A673 (cell line): ENCODE data around the gene STX1A. TPM values are rescaled to one million over a fixed set of nuclear protein-coding genes. Genes with fewer than 3 reads are reported as not detected.

ENCODE experiments used
- BruUV-seq: library from RNA; stranded (reverse); fragments of 400-500 nt; replicated peaks from 2 replicates; lab custom pipeline; 2021; lab: Mats Ljungman, UMichigan
- CTCF ChIA-PET: fragments of 300-600 bp; sonication (Branson Sonifier 250); formaldehyde crosslinking; loops from one replicate; lab custom pipeline; 2022; ENCODE audit warnings: antibody characterized with exemption; lab: Charles Lee
- POLR2A ChIA-PET: fragments of 300-600 bp; sonication (Branson Sonifier 250); formaldehyde crosslinking; loops from one replicate; lab custom pipeline; 2022; ENCODE audit warnings: antibody characterized with exemption; ENCODE audit not compliant: low non-redundant PET; lab: Charles Lee
- DNase-seq: peaks from one replicate; pipeline ENCODE4 v3.0.0-alpha.2; 2015; ENCODE audit warnings: low spot score
- H3K27ac ChIP-seq: fragments of 200-600 bp; sonication (generic); 2 replicates; pipeline ENCODE4 v1.5.1; 2016; ENCODE audit warnings: mixed run types, low read depth, mild to moderate bottlenecking, mixed read lengths, antibody characterized with exemption, low read length; ENCODE audit not compliant: poor library complexity, severe bottlenecking
- H3K27me3 ChIP-seq: fragments of 200-600 bp; sonication (generic); replicated peaks from 2 replicates; pipeline ENCODE4 v1.6.1; 2017; ENCODE audit warnings: mixed run types, low read depth, mild to moderate bottlenecking, mixed read lengths, antibody characterized with exemption, low read length; ENCODE audit not compliant: insufficient read depth, poor library complexity
- H3K36me3 ChIP-seq: fragments of 200-600 bp; sonication (generic); 2 replicates; pipeline ENCODE4 v1.6.1; 2016; ENCODE audit warnings: mixed run types, mild to moderate bottlenecking, mixed read lengths, antibody characterized with exemption, low read length; ENCODE audit not compliant: insufficient read depth, poor library complexity, severe bottlenecking
- H3K4me1 ChIP-seq: fragments of 200-600 bp; sonication (generic); 2 replicates; pipeline ENCODE4 v1.6.1; 2017; ENCODE audit warnings: mixed run types, mild to moderate bottlenecking, mixed read lengths, antibody characterized with exemption, low read length; ENCODE audit not compliant: insufficient read depth, poor library complexity, severe bottlenecking
- H3K4me3 ChIP-seq: fragments of 200-600 bp; sonication (generic); 2 replicates; pipeline ENCODE4 v1.5.1; 2016; ENCODE audit warnings: low read depth, mixed run types, mild to moderate bottlenecking, mixed read lengths, low read length; ENCODE audit not compliant: poor library complexity, severe bottlenecking
- H3K9me3 ChIP-seq: fragments of 200-600 bp; sonication (generic); 2 replicates; pipeline ENCODE4 v1.6.1; 2016; ENCODE audit warnings: mixed run types, low read depth, mild to moderate bottlenecking, mixed read lengths, antibody characterized with exemption, low read length; ENCODE audit not compliant: poor library complexity, severe bottlenecking
- EZH2 ChIP-seq: fragments of 200-600 bp; sonication (generic); IDR thresholded peaks from 2 replicates; pipeline ENCODE4 v1.6.1; 2017; ENCODE audit warnings: borderline replicate concordance, low read depth, mild to moderate bottlenecking, mixed read lengths, antibody characterized with exemption, low read length; ENCODE audit not compliant: poor library complexity, severe bottlenecking
- intact Hi-C: fragments of 100-400 bp; cut with micrococcal nuclease; formaldehyde crosslinking; loops from one replicate; pipeline ENCODE4 v1.10.0; 2022; ENCODE audit not compliant: unreplicated experiment
- total RNA-seq: library from RNA; stranded (reverse); gene quantifications from 2 replicates; pipeline ENCODE4 v1.2.3, GENCODE V29; 2021
- TF ChIP-seq, protein P1 (sequence below): fragments of 300-800, 200-600 bp; sonication (generic); conservative IDR thresholded peaks from 2 replicates; pipeline ENCODE4 v1.5.1; 2017; ENCODE audit warnings: low read depth, mild to moderate bottlenecking, antibody characterized with exemption, low read length, moderate library complexity, mixed read lengths

Gene STX1A
- total RNA-seq, 1 experiment from 2014 or later, result 47.1 TPM

DNA sequence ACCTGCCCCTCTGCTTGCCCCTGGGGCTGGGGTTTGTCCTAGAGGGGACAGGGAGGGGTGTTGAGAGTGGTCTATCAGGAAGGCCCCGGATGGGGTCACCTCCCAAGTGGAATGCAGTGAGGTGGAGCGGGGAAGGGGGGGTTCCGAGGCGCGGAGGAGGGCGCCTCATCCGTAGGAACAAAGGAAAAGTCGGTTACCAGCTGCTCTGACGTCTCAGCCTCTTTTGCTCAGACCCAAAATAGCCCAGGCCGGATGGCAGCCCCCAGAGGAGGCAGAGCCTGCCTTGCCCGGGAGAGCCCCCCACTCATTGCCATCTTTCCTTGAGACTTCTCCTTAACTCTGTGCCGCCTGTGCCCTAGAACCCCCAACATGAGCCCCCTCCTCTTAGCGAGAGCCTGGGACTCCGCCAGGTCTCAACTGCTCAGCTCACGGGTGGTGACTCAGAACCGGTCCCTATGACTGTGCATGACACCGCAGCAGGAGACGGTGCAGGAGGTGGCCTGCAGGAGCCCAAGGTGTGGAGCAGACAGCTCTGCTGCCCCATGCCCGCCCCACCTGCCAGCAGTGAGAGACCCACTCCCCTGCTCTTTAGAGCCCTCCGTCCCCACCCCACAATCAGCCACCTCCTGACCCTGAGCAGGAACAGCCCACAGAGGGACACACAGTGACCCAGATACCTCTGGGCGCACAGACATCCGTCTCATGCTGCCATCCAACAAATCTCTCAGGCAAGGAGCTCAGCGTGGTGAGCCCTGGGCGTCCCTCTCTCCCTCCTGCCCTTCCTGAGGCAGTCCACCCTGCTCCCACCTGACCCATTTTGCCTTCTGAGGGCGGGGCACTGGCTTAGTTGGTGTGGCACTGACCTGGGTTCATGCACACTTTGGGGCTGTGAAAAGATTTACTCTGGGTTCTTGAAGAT is 13.1 kb downstream of the STX1A start:
- H3K27ac ChIP-seq, result peak overlapping the region; percentile 97
- BruUV-seq, result no TSS peak
- H3K36me3 ChIP-seq, result peaks cover 22% of the 10 kb centered on the region
- no peak overlapping the region for H3K4me3 ChIP-seq
- DNase-seq, result no peak
- H3K27me3 ChIP-seq, result no peaks in the 10 kb centered on the region
- H3K4me1 ChIP-seq, result peaks cover 66% of the 10 kb centered on the region
- POLR2A ChIA-PET, result interaction anchor here (0.5 to 1.2 kb wide), 3 partner anchors 105 to 150 kb away, joined by 3 to 18 read pairs (median 6); partner anchors contain the start of gene TBL2
- H3K9me3 ChIP-seq, result no peaks in the 10 kb centered on the region
- intact Hi-C loops, result no loop called here
- TF ChIP-seq, protein P1, sequence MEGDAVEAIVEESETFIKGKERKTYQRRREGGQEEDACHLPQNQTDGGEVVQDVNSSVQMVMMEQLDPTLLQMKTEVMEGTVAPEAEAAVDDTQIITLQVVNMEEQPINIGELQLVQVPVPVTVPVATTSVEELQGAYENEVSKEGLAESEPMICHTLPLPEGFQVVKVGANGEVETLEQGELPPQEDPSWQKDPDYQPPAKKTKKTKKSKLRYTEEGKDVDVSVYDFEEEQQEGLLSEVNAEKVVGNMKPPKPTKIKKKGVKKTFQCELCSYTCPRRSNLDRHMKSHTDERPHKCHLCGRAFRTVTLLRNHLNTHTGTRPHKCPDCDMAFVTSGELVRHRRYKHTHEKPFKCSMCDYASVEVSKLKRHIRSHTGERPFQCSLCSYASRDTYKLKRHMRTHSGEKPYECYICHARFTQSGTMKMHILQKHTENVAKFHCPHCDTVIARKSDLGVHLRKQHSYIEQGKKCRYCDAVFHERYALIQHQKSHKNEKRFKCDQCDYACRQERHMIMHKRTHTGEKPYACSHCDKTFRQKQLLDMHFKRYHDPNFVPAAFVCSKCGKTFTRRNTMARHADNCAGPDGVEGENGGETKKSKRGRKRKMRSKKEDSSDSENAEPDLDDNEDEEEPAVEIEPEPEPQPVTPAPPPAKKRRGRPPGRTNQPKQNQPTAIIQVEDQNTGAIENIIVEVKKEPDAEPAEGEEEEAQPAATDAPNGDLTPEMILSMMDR, result no peak
- no peak for TF ChIP-seq EZH2
- CTCF ChIA-PET, result interaction anchor here (0.6 to 3.0 kb wide), 2 partner anchors 19 to 41 kb away, joined by 4 to 9 read pairs; no protein-coding TSS in a partner anchor

DNA sequence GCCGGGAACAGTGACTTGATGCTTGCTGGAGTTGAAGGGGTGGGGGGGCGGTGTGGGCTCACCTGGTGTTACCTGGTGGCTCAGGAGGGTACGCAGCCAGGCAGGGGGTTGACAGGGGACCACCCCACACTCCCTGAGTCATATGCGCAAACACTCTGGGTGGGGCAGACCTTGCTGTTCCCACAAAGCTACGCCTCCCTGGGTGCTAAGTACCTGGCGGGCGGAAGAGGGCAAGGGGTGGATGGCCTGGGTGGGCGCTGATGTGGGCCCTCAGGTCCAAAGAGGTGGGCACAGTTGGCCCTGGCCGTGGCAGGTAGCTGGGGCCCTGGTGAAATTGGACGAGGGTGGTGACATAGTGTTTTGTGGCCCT is 13.9 kb downstream of the STX1A start:
- ChIA-PET CTCF (interaction anchor here (0.6 to 3.0 kb wide), 3 partner anchors 10 to 29 kb away, joined by 4 to 9 read pairs (median 7); no protein-coding TSS in a partner anchor), POLR2A (no interaction called here)
- BruUV-seq, result no TSS peak
- Histone ChIP-seq H3K27ac (peak overlapping the region; percentile 97), H3K27me3 (no peaks in the 10 kb centered on the region), H3K9me3 (no peaks in the 10 kb centered on the region), H3K4me1 (peaks cover 59% of the 10 kb centered on the region), H3K4me3 (no peak overlapping the region), H3K36me3 (peaks cover 29% of the 10 kb centered on the region)
- DNase-seq, result no peak
- TF ChIP-seq, protein P1, result no peak
- no peak for TF ChIP-seq EZH2
- intact Hi-C loops, result loop anchor here (2.0 kb wide), 1 partner anchor 13 kb away; the partner anchor contains the start of gene STX1A

- DNase-seq, result peak; percentile 93
- intact Hi-C loops, result loop anchor here (2.0 kb wide), 1 partner anchor 14 kb away; the partner anchor contains the start of gene STX1A
- H3K4me3 ChIP-seq, result peak overlapping the region; percentile 7
- ChIA-PET CTCF (interaction anchor here (0.6 to 3.0 kb wide), 6 partner anchors 11 to 145 kb away, joined by 4 to 9 read pairs (median 6); no protein-coding TSS in a partner anchor), POLR2A (no interaction called here)
- no peaks in the 10 kb centered on the region for H3K27me3 ChIP-seq
- no peaks in the 10 kb centered on the region for H3K9me3 ChIP-seq
- TF ChIP-seq, protein P1, result no peak
- TF ChIP-seq EZH2, result no peak
- BruUV-seq, result no TSS peak
- peaks cover 35% of the 10 kb centered on the region for H3K36me3 ChIP-seq
- peaks cover 59% of the 10 kb centered on the region for H3K4me1 ChIP-seq
- H3K27ac ChIP-seq, result peak overlapping the region; percentile 97
Observed at GRCh38 chr7:73704640-73705550, 14.6 kb downstream of the STX1A start.
